Prostate gland (tissue), 2 donors: ENCODE measurements around the gene SLC7A14.

Experiments
- CTCF ChIP-seq, 4 experiments: fragments of 200-600 bp in 2 of 4; fragments of 450-650 bp in 2 of 4; sonication (generic) in 2 of 4; IDR thresholded peaks; 1 replicate in 3 of 4; 2 replicates in 1 of 4; pipeline ENCODE4 v1.5.1; 2016 to 2019; ENCODE audit warnings: antibody characterized with exemption in 4 of 4, mild to moderate bottlenecking in 2 of 4, moderate library complexity in 2 of 4
- POLR2A ChIP-seq: fragments of 450-650 bp; IDR thresholded peaks from one replicate; pipeline ENCODE4 v1.6.1; 2016; ENCODE audit warnings: antibody characterized with exemption, mild to moderate bottlenecking

GRCh38 chr3:170413291-170413690, 172.6 kb downstream of the SLC7A14 start:
- TF ChIP-seq CTCF (IDR thresholded peaks at IDR 0.05) (no peak), POLR2A (no peak)
